Lung (tissue), 12 donors: Measurements from ENCODE around the gene GRAMD1B. TPM values are rescaled to one million over a fixed set of nuclear protein-coding genes. Genes with fewer than 3 reads are reported as not detected.

ENCODE experiments used
- ATAC-seq: fragments of 200-7000 bp; cut with Tn5 transposase; one replicate; pipeline ENCODE4 v1.9.1; 2020; ENCODE audit warnings: moderate number of reproducible peaks; ENCODE audit not compliant: insufficient read depth, low FRiP score
- DNase-seq, 3 donors: peaks; one replicate each; pipeline ENCODE4 v3.0.0-alpha.2; 2013 to 2017
- H3K27ac ChIP-seq, 2 donors: one replicate each; pipeline ENCODE4 v1.5.1; 2013; ENCODE audit warnings: mild to moderate bottlenecking in 2 of 2, moderate library complexity in 2 of 2, control low read depth in 1 of 2, inconsistent platforms in 1 of 2, low read depth in 1 of 2, low read length in 1 of 2
- H3K27me3 ChIP-seq, 3 donors: one replicate each; pipeline ENCODE4 v1.5.1; 2013; ENCODE audit warnings: low read length in 2 of 3; ENCODE audit not compliant: control insufficient read depth in 3 of 3, insufficient read depth in 3 of 3
- H3K36me3 ChIP-seq, 4 donors: one replicate each; pipeline ENCODE4 v1.5.1; 2013; ENCODE audit warnings: low read length in 4 of 4, mild to moderate bottlenecking in 1 of 4, moderate library complexity in 1 of 4; ENCODE audit not compliant: control insufficient read depth in 4 of 4, insufficient read depth in 4 of 4
- H3K4me1 ChIP-seq, 5 donors: one replicate each; pipeline ENCODE4 v1.5.1; 2013; ENCODE audit warnings: low read length in 5 of 5, mild to moderate bottlenecking in 2 of 5, moderate library complexity in 1 of 5; ENCODE audit not compliant: control insufficient read depth in 5 of 5, insufficient read depth in 5 of 5
- H3K4me3 ChIP-seq: one replicate; pipeline ENCODE4 v1.5.1; 2013; ENCODE audit warnings: mild to moderate bottlenecking, control low read depth, moderate library complexity
- H3K9ac ChIP-seq, 2 donors: one replicate each; pipeline ENCODE4 v1.5.1; 2013; ENCODE audit warnings: low read length in 2 of 2, control low read depth in 1 of 2; ENCODE audit not compliant: insufficient read depth in 1 of 2
- H3K9me3 ChIP-seq, 4 donors: one replicate each; pipeline ENCODE4 v1.5.1; 2013; ENCODE audit warnings: low read length in 3 of 4, mild to moderate bottlenecking in 1 of 4, moderate library complexity in 1 of 4; ENCODE audit not compliant: control insufficient read depth in 4 of 4, insufficient read depth in 3 of 4
- WGBS, 2 donors: extraction: QIAGEN DNeasy Blood & Tissue Kit; methylation state at CpG; one replicate each; pipeline ENCODE4 v1.1.7; 2013; 5-methylcytosine and 5-hydroxymethylcytosine counted together
- polyA plus RNA-seq, 2 donors: library from polyadenylated mRNA; stranded (reverse); fragments of 200-250 nt; gene quantifications; one replicate each; pipeline ENCODE4 v1.2.1, GENCODE V29; 2013
- total RNA-seq, 2 donors: library from RNA; depleted of rRNA in 1 of 2; stranded (reverse); fragments of >200 nt in 1 of 2; gene quantifications; one replicate each; pipeline ENCODE4 v1.2.1, GENCODE V29; 2014 to 2021
- TF ChIP-seq, protein P1 (sequence below): IDR thresholded peaks from 2 replicates; pipeline ENCODE4 v1.5.1; 2012; ENCODE audit warnings: mild to moderate bottlenecking; ENCODE audit errors: control extremely low read depth, extremely low read depth
- donor health status: control.
- donor health status: control.
- donor health status: Bipolar disorder and iron deficiency.
- donor health status: healthy.
- donor health status: DM: yes; HTN: yes; CAD: no.

GRAMD1B gene
- total and polyA plus RNA-seq, 4 donors = 1.4 to 6.0 (median 3.3) TPM

DNA sequence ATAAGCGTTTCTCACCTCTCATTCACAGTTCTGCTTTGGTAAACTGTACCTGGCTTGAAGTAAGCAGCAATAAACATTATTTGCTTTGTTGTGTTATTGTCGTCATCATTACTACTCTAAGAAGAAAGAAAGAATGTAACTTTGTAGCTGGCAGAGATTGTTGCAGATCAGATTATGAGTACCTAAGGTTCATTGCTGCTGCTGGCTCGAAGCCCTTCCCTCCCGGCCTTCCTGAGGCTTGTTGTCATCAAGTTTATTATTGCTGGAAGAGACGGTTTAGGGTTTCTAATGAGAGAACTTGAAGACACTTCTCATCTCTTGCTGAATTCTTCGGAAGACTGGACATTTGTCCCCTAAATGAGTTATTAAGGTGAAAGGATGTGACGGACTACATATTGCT is 101.3 kb downstream of the GRAMD1B start:
- no peak overlapping the region for H3K4me3 ChIP-seq
- ATAC-seq = no peak
- no peaks in the 10 kb centered on the region for H3K9me3 ChIP-seq
- no peaks in the 10 kb centered on the region for H3K36me3 ChIP-seq
- peaks cover 0 to 9% (median 0%) of the 10 kb centered on the region in 5 donors for H3K4me1 ChIP-seq
- WGBS, 2 donors = 80 to 83% methylated on average over 7 of the region's 7 CpGs
- no peak overlapping the region for H3K27ac ChIP-seq
- no peaks in the 10 kb centered on the region for H3K27me3 ChIP-seq
- H3K9ac ChIP-seq = no peak overlapping the region
- DNase-seq = no peak
- TF ChIP-seq, protein P1, sequence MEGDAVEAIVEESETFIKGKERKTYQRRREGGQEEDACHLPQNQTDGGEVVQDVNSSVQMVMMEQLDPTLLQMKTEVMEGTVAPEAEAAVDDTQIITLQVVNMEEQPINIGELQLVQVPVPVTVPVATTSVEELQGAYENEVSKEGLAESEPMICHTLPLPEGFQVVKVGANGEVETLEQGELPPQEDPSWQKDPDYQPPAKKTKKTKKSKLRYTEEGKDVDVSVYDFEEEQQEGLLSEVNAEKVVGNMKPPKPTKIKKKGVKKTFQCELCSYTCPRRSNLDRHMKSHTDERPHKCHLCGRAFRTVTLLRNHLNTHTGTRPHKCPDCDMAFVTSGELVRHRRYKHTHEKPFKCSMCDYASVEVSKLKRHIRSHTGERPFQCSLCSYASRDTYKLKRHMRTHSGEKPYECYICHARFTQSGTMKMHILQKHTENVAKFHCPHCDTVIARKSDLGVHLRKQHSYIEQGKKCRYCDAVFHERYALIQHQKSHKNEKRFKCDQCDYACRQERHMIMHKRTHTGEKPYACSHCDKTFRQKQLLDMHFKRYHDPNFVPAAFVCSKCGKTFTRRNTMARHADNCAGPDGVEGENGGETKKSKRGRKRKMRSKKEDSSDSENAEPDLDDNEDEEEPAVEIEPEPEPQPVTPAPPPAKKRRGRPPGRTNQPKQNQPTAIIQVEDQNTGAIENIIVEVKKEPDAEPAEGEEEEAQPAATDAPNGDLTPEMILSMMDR = no peak

DNA sequence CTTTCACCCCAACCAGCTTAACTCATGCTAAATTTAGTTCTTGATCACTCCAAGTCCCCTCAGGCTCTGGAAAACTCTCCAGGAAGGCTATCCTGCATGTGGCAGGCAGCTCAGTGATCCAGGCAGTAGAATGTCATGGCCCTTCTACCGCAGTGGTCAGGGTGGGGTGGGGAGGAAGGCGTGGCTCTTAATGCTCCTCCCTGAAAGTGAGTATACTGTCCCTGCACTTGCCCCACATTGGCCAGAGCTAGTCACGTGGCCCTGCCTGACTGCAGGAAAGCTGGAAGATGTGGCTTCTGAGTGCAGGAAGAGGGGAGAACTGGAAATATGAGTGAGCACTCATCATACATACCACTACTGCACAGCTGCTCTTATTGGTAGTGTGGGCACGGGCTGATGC is 102.1 kb downstream of the GRAMD1B start:
- H3K27me3 ChIP-seq = no peaks in the 10 kb centered on the region
- no peak for DNase-seq
- no peaks in the 10 kb centered on the region for H3K9me3 ChIP-seq
- 88 to 95% methylated on average over 4 of the region's 4 CpGs for WGBS, 2 donors
- TF ChIP-seq, protein P1 = no peak
- no peak for ATAC-seq
- H3K9ac ChIP-seq = no peak overlapping the region
- no peaks in the 10 kb centered on the region for H3K36me3 ChIP-seq
- H3K4me3 ChIP-seq = no peak overlapping the region
- peaks cover 0 to 17% (median 0%) of the 10 kb centered on the region in 5 donors for H3K4me1 ChIP-seq
- H3K27ac ChIP-seq = peak overlapping the region in 1 of 2 donors; percentile 3

DNA sequence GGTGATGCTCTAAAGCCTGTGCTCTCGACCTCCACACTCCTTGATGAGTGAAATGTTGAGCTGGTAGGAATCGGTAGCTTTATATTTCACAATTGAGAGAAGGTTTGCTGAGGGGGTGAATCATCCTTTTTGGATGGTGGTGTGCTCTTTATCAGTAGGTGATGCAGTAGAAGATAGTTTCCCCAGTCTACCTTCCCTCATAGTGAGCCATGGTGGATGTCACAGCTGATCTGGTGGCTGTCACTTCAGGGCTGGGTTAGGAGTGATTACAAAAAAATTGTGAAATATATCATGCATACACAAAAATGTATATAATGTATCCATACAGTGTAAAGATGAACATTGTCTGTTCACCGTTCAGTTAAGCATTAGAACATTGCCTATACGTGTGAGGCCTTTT is 105.3 kb downstream of the GRAMD1B start:
- Histone ChIP-seq H3K4me1 (peaks cover 0 to 21% (median 0%) of the 10 kb centered on the region in 5 donors), H3K27me3 (no peaks in the 10 kb centered on the region), H3K4me3 (no peak overlapping the region), H3K36me3 (no peaks in the 10 kb centered on the region), H3K9me3 (no peaks in the 10 kb centered on the region), H3K27ac (no peak overlapping the region), H3K9ac (no peak overlapping the region)
- 87 to 95% methylated on average over 4 of the region's 4 CpGs for WGBS, 2 donors
- ATAC-seq (no peak), DNase-seq (no peak)
- TF ChIP-seq, protein P1 = no peak
